ENCODE results near the gene CMTR2. TPM values are rescaled to one million over a fixed set of nuclear protein-coding genes. Genes with fewer than 3 reads are reported as not detected.

Gene CMTR2
- total and polyA plus RNA-seq, 2 experiments from 2014 or later: 11.4 to 43.2 TPM

DNA sequence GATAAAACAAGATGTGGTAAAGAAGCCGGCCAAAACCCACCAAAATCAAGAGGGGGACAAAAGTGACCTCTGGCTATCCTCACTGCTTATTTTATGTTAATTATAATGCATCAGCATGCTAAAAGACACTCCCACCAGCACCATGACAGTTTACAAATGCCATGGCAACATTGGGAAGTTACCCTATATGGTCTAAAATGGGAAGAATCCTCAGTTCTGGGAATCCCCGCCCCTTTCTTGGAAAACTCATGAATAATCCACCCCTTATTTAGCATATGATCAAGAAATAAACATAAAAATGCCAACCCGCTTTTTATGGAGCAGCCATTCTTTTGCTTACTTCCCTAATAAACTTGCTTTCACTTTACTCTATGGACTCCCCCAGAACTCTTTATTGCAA is 25.6 kb downstream of the CMTR2 start:
- WGBS (ENCODE audit: low lambda C conversion rate, missing lambda C conversion rate): 86% methylated on average over 3 of the region's 3 CpGs

DNA sequence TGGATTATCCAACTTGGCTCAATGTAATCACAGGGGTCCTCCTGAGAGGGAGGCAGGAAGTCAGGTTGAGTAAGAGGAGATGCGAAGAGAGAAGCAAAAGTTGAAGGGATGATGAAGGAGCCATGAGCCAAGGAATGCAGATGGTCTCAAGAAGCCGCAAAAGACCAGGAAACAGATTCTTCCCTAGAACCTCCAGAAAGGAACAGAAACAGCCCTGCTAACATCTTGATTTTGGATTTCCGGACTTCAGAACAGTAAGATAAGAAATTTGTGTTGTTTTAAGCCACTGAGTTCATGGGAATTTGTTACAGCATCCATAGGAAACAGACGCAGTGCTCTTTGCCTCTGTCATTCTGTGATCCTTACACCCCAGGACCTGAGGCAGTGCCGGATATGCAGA is 26.8 kb downstream of the CMTR2 start:
- Histone ChIP-seq H3K27me3 (peaks cover 4% of the 10 kb centered on the region), H3K36me3 (replicated peaks; ENCODE audit: insufficient read depth, low read depth) (no peaks in the 10 kb centered on the region), H3K4me1 (ENCODE audit: insufficient read depth) (no peaks in the 10 kb centered on the region), H3K9me3 (ENCODE audit: low read depth) (no peaks in the 10 kb centered on the region), H2AFZ (no peak overlapping the region), H3K4me3 (no peak overlapping the region), H3K9me2 (replicated peaks; ENCODE audit: insufficient read depth) (no peaks in the 10 kb centered on the region), H4K20me1 (ENCODE audit: insufficient read depth, poor library complexity, severe bottlenecking) (no peaks in the 10 kb centered on the region), H3K79me2 (no peaks in the 10 kb centered on the region), H3K27ac (no peak overlapping the region), H3K4me2 (no peak overlapping the region)
- TF ChIP-seq EZH2 (IDR thresholded peaks at IDR 0.05; ENCODE audit: borderline replicate concordance): no peak
- DNase-seq (ENCODE audit: low spot score): no peak
- 89% methylated on average over 5 of the region's 5 CpGs for WGBS (ENCODE audit: low lambda C conversion rate, missing lambda C conversion rate)

More for the DNA sequence above, 25.6 kb downstream of the CMTR2 start:
- DNase-seq (ENCODE audit: low spot score): no peak
- Histone ChIP-seq H3K4me3 (no peak overlapping the region), H3K27ac (no peak overlapping the region), H4K20me1 (ENCODE audit: insufficient read depth, poor library complexity, severe bottlenecking) (no peaks in the 10 kb centered on the region), H3K79me2 (no peaks in the 10 kb centered on the region), H3K4me2 (no peak overlapping the region), H2AFZ (no peak overlapping the region), H3K36me3 (replicated peaks; ENCODE audit: insufficient read depth, low read depth) (no peaks in the 10 kb centered on the region), H3K9me3 (ENCODE audit: low read depth) (no peaks in the 10 kb centered on the region), H3K4me1 (ENCODE audit: insufficient read depth) (no peaks in the 10 kb centered on the region), H3K9me2 (replicated peaks; ENCODE audit: insufficient read depth) (no peaks in the 10 kb centered on the region), H3K27me3 (no peaks in the 10 kb centered on the region)
- no peak for TF ChIP-seq EZH2 (IDR thresholded peaks at IDR 0.05; ENCODE audit: borderline replicate concordance)

DNA sequence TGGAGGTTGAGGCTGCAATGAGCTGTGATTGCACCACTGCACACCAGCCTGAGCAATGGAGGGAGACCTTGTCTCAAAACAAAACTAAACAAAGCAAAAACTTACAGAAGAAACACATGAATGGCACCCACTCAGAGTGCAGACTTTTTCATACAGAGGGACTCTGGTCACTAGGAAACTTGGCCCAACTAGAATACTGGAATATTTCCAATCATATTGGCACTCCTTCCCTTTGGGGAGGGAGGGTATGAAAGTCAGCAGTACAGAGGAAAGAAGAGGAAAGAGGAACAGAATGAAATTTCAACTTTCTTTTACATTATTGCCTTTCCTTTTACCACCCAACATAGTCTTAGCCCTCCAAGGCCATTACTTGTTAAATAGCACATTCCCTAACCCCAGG is 28.2 kb downstream of the CMTR2 start:
- H3K4me3 ChIP-seq: no peak overlapping the region
- no peaks in the 10 kb centered on the region for H3K4me1 ChIP-seq (ENCODE audit: insufficient read depth)
- H4K20me1 ChIP-seq (ENCODE audit: insufficient read depth, poor library complexity, severe bottlenecking): no peaks in the 10 kb centered on the region
- TF ChIP-seq EZH2 (IDR thresholded peaks at IDR 0.05; ENCODE audit: borderline replicate concordance): no peak
- TF ChIP-seq, protein P1, sequence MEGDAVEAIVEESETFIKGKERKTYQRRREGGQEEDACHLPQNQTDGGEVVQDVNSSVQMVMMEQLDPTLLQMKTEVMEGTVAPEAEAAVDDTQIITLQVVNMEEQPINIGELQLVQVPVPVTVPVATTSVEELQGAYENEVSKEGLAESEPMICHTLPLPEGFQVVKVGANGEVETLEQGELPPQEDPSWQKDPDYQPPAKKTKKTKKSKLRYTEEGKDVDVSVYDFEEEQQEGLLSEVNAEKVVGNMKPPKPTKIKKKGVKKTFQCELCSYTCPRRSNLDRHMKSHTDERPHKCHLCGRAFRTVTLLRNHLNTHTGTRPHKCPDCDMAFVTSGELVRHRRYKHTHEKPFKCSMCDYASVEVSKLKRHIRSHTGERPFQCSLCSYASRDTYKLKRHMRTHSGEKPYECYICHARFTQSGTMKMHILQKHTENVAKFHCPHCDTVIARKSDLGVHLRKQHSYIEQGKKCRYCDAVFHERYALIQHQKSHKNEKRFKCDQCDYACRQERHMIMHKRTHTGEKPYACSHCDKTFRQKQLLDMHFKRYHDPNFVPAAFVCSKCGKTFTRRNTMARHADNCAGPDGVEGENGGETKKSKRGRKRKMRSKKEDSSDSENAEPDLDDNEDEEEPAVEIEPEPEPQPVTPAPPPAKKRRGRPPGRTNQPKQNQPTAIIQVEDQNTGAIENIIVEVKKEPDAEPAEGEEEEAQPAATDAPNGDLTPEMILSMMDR (IDR thresholded peaks at IDR 0.05; ENCODE audit: poor library complexity): no peak
- no peak for TF ChIP-seq EZH2phosphoT487 (IDR thresholded peaks at IDR 0.05; ENCODE audit: low read depth, severe bottlenecking, unreplicated experiment)
- H3K27me3 ChIP-seq: peaks cover 4% of the 10 kb centered on the region
- H2AFZ ChIP-seq: no peak overlapping the region
- H3K4me2 ChIP-seq: no peak overlapping the region
- no peak overlapping the region for H3K27ac ChIP-seq
- H3K9me3 ChIP-seq (ENCODE audit: low read depth): no peaks in the 10 kb centered on the region
- no peaks in the 10 kb centered on the region for H3K9me2 ChIP-seq (replicated peaks; ENCODE audit: insufficient read depth)
- DNase-seq (ENCODE audit: low spot score): no peak
- no peaks in the 10 kb centered on the region for H3K36me3 ChIP-seq (replicated peaks; ENCODE audit: insufficient read depth, low read depth)
- H3K79me2 ChIP-seq: no peaks in the 10 kb centered on the region

DNA sequence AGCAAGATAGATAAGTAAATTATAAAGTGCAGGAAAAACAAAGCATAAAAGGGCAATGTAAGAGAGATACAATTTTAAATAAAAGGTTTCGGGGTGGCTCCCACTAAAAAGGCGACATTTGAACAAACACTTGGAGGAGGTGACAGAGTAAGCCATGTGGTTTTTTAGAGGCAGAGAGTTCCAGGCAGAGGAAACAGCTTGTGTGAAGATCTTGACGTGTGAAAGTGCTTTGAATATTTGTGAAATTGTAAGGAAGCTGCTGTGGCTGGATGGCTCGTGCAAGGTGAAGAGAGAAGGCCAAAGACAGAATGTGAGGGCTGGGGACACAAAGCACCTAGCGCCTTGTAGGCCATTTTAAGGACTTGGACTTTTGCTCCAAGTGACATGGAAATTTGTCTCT is 30.1 kb downstream of the CMTR2 start:
- no peaks in the 10 kb centered on the region for H3K4me1 ChIP-seq (ENCODE audit: insufficient read depth)
- WGBS (ENCODE audit: low lambda C conversion rate, missing lambda C conversion rate): 84% methylated on average over 5 of the region's 5 CpGs
- no peaks in the 10 kb centered on the region for H3K79me2 ChIP-seq
- TF ChIP-seq EZH2phosphoT487 (IDR thresholded peaks at IDR 0.05; ENCODE audit: low read depth, severe bottlenecking, unreplicated experiment) (no peak), EZH2 (IDR thresholded peaks at IDR 0.05; ENCODE audit: borderline replicate concordance) (no peak)
- TF ChIP-seq, protein P1 (IDR thresholded peaks at IDR 0.05; ENCODE audit: poor library complexity): no peak
- no peaks in the 10 kb centered on the region for H3K9me2 ChIP-seq (replicated peaks; ENCODE audit: insufficient read depth)
- no peak overlapping the region for H3K27ac ChIP-seq
- H4K20me1 ChIP-seq (ENCODE audit: insufficient read depth, poor library complexity, severe bottlenecking): no peaks in the 10 kb centered on the region
- H3K9me3 ChIP-seq (ENCODE audit: low read depth): no peaks in the 10 kb centered on the region
- H2AFZ ChIP-seq: no peak overlapping the region
- H3K27me3 ChIP-seq: peaks cover 4% of the 10 kb centered on the region
- no peak overlapping the region for H3K4me2 ChIP-seq
- H3K36me3 ChIP-seq (replicated peaks; ENCODE audit: insufficient read depth, low read depth): no peaks in the 10 kb centered on the region
- no peak for DNase-seq (ENCODE audit: low spot score)
- no peak overlapping the region for H3K4me3 ChIP-seq

Measured in hepatocyte (in vitro differentiated cells).